ENCODE measurements around the gene TGFBR3. TPM values are rescaled to one million over a fixed set of nuclear protein-coding genes. Genes with fewer than 3 reads are reported as not detected.

TGFBR3 gene
- total and polyA plus RNA-seq, 9 of the 15 experiments (the other 6 are each of a cell fraction or from before 2014, with no cell fraction given): 3.6 to 32.4 (median 15.6) TPM

GRCh38 chr1:91710261-91710660 lies 175.7 kb downstream of the TGFBR3 start:
- ChIA-PET CTCF (ENCODE audit: low intra/inter-chr PET ratio) (no interaction called here), POLR2A (interaction anchor here (0.7 to 0.8 kb wide), 3 partner anchors 13 to 19 kb away, joined by 3 read pairs; no protein-coding TSS in a partner anchor)
- Histone ChIP-seq H4K20me1 (replicated peaks; ENCODE audit: control insufficient read depth, insufficient read depth, low read length) (no peaks in the 10 kb centered on the region), H3K27me3 (ENCODE audit: control insufficient read depth in 2 of 2, insufficient read depth in 2 of 2, low read length in 2 of 2) (no peaks in the 10 kb centered on the region; a peak in 1 of 5 replicates), H3K9me3 (replicated peaks; ENCODE audit: control insufficient read depth, insufficient read depth, low read depth, low read length) (no peaks in the 10 kb centered on the region), H3K4me2 (ENCODE audit: insufficient read depth, low read length) (0 out of 2 replicates have a peak overlapping the region, but pooled peaks have one; percentile 4), H3K79me2 (ENCODE audit: control insufficient read depth, insufficient read depth, low read length) (no peaks in the 10 kb centered on the region; the same call in 2 of the 3 replicates), H3K4me1 (replicated peaks in 1 of 2; ENCODE audit: control insufficient read depth in 2 of 2, insufficient read depth in 2 of 2, low read length in 2 of 2) (peaks cover 18 to 75% of the 10 kb centered on the region in 2 experiments; a peak in 4 of 5 replicates), H3K27ac (ENCODE audit: extremely low read depth, low read depth, low read length) (no peak overlapping the region), H2AFZ (ENCODE audit: low read depth, low read length) (no peak overlapping the region), H3K9ac (ENCODE audit: insufficient read depth in 1 of 2, low read depth in 2 of 2, low read length in 2 of 2) (0 out of 4 replicates have a peak overlapping the region, but pooled peaks of 1 of the 2 experiments have one; percentile 3), H3K4me3 (no peak overlapping the region), H3K36me3 (ENCODE audit: control insufficient read depth, insufficient read depth, low read length) (peaks cover 60% of the 10 kb centered on the region), H3K9me1 (ENCODE audit: control insufficient read depth, insufficient read depth, low read length) (no peaks in the 10 kb centered on the region)
- intact Hi-C loops (cut with micrococcal nuclease): loop anchor here (10.0 kb wide), 1 partner anchor 175 kb away; the partner anchor contains the start of gene TGFBR3
- no peak for ATAC-seq
- WGBS (ENCODE audit: insufficient coverage, low coverage, missing lambda C conversion rate): 42% methylated on average over 4 of the region's 4 CpGs
- in situ Hi-C loops (cut with MboI): no loop called here
- FAIRE-seq: no peak
- DNase-seq (ENCODE audit: extremely low read depth in 1 of 4, low spot score in 3 of 4): no peak
- BruUV-seq (replicated peaks): no TSS peak
- 0 out of 4 replicates have a peak, but pooled peaks of 1 of the 2 experiments have one; percentile 1 for TF ChIP-seq RAD21 (CRISPR knock-in tag; conservative IDR thresholded peaks at IDR 0.05 in 1 of 2, IDR thresholded peaks at IDR 0.05 in 1 of 2)
- no peak for TF ChIP-seq GABPA (tag; conservative IDR thresholded peaks at IDR 0.05; ENCODE audit: low read depth)

DNA sequence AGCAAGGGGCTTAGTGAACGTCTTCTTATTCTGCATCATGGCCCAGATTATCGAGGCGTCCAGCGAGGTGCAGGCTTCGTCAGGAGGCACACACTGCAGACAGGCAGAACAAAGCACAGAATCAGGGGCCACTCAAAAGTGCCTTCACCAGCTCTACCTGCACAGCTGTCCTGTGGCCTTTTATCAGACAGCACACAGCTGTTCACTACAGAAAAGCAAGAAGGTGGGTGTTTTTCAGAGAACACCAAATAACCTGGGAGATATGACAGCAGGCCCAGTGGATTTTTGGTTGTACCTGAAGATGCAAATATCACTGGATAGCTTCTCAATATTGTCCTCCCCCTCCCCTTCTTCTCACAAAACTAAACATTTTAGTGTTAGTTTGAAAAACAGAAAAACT lies 177.3 kb downstream of the TGFBR3 start:
- peaks cover 4% of the 10 kb centered on the region; the same call in 1 of the 3 replicates for H3K79me2 ChIP-seq (ENCODE audit: control insufficient read depth, insufficient read depth, low read length)
- ChIA-PET CTCF (ENCODE audit: low intra/inter-chr PET ratio) (no interaction called here), POLR2A (interaction anchor here (1.1 to 2.1 kb wide), 5 partner anchors 13 to 46 kb away, joined by 3 to 5 read pairs (median 4); no protein-coding TSS in a partner anchor)
- no peak overlapping the region for H3K27ac ChIP-seq (ENCODE audit: extremely low read depth, low read depth, low read length)
- no peaks in the 10 kb centered on the region for H4K20me1 ChIP-seq (replicated peaks; ENCODE audit: control insufficient read depth, insufficient read depth, low read length)
- BruUV-seq (replicated peaks): no TSS peak
- no peak overlapping the region for H2AFZ ChIP-seq (ENCODE audit: low read depth, low read length)
- no peaks in the 10 kb centered on the region for H3K27me3 ChIP-seq (ENCODE audit: control insufficient read depth in 2 of 2, insufficient read depth in 2 of 2, low read length in 2 of 2)
- peak overlapping the region in 1 of 2 experiments; percentile 41; a peak in 2 of 4 replicates for H3K9ac ChIP-seq (ENCODE audit: insufficient read depth in 1 of 2, low read depth in 2 of 2, low read length in 2 of 2)
- no peaks in the 10 kb centered on the region for H3K9me3 ChIP-seq (replicated peaks; ENCODE audit: control insufficient read depth, insufficient read depth, low read depth, low read length)
- no peak overlapping the region for H3K4me2 ChIP-seq (ENCODE audit: insufficient read depth, low read length)
- H3K4me1 ChIP-seq (replicated peaks in 1 of 2; ENCODE audit: control insufficient read depth in 2 of 2, insufficient read depth in 2 of 2, low read length in 2 of 2): peaks cover 21 to 68% of the 10 kb centered on the region in 2 experiments; a peak in 4 of 5 replicates
- no peak overlapping the region for H3K4me3 ChIP-seq
- intact Hi-C loops (cut with micrococcal nuclease) (loop anchor here (10.0 kb wide), 1 partner anchor 154 kb away; no protein-coding TSS in a partner anchor), in situ Hi-C loops (cut with MboI) (no loop called here)
- ATAC-seq: no peak
- peak in 1 of 4 experiments; percentile 40 for DNase-seq (ENCODE audit: extremely low read depth in 1 of 4, low spot score in 3 of 4)
- H3K36me3 ChIP-seq (ENCODE audit: control insufficient read depth, insufficient read depth, low read length): peaks cover 64% of the 10 kb centered on the region
- 50% methylated on average over 5 of the region's 5 CpGs for WGBS (ENCODE audit: insufficient coverage, low coverage, missing lambda C conversion rate)
- no peak for FAIRE-seq
- no peaks in the 10 kb centered on the region for H3K9me1 ChIP-seq (ENCODE audit: control insufficient read depth, insufficient read depth, low read length)
- TF ChIP-seq CBFA2T2 (conservative IDR thresholded peaks at IDR 0.05): peak; percentile 44
- no peak for TF ChIP-seq KLF6 (CRISPR knock-in tag; IDR thresholded peaks at IDR 0.05; ENCODE audit: borderline replicate concordance)
- TF ChIP-seq CBFA2T3 (IDR thresholded peaks at IDR 0.05): peak; percentile 67
- TF ChIP-seq ELF2 (CRISPR knock-in tag; IDR thresholded peaks at IDR 0.05): no peak
- TF ChIP-seq ZNF41 (CRISPR knock-in tag; conservative IDR thresholded peaks at IDR 0.05): no peak
- TF ChIP-seq MAFK (IDR thresholded peaks at IDR 0.05; ENCODE audit: low read length): no peak
- no peak for TF ChIP-seq RBFOX2 (IDR thresholded peaks at IDR 0.05; ENCODE audit: low read depth, low read length)
- TF ChIP-seq HBP1 (CRISPR knock-in tag; IDR thresholded peaks at IDR 0.05): no peak
- TF ChIP-seq SRSF3 (IDR thresholded peaks at IDR 0.05; ENCODE audit: insufficient read depth, low read length): no peak
- TF ChIP-seq ZNF639 (CRISPR knock-in tag; conservative IDR thresholded peaks at IDR 0.05 in 1 of 2, IDR thresholded peaks at IDR 0.05 in 1 of 2): no peak
- no peak for TF ChIP-seq FOXJ2 (tag; IDR thresholded peaks at IDR 0.05)
